ENCODE results near the gene ZNF385B.

The ZNF385B gene

GRCh38 chr2:179528576-179529069 is 332.8 kb downstream of the ZNF385B start:
- DNase-seq (ENCODE audit: insufficient read length, low spot score) = no peak
- FAIRE-seq = no peak

- FAIRE-seq = no peak
- no peak for DNase-seq (ENCODE audit: insufficient read length, low spot score)
Observed at GRCh38 chr2:179525340-179525739, 336.1 kb downstream of the ZNF385B start.

DNA sequence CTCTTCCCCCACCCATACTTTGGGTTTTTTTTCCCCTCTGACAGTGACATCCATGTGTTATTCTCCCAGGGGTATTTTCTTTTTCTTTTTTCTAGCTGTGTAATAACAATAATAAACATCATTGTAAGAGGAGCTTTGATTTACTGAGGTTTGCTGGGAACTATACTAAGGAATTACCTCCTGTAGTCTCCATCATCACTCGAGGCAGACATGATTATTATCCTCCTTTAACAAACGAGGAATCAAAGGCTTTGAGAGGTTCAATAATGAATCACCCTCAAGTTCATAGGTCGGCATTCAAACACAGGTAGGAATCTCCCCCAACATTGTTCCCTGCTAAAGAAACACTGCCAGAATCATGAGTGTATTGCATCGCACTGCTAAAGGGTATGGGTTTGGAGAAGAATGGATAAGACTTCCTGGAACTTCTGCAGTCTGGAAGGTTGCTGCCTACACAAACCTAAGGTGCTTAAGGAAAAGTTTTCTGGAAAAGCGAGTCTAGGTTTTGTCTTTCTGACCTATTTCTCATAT is 336.5 kb downstream of the ZNF385B start:
- FAIRE-seq (no peak), DNase-seq (ENCODE audit: insufficient read length, low spot score) (no peak)

DNA sequence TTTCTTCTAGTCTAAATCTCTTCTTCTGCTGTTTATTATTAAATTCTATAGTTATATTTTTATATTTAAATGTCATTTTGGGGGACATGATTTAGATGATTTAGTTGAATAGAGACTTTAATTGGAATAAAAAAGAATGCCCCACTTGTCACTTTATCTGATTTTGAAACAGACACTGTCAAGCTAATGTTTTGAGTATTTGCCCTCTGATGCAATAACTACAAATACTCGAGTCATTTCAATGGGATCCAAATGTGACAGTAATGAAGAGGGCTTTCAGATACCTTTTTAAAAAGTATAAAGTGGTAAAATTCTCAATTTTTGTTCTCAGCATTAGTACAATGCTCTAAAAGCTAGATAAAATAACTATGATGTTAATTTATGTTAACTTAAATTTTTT is 339.5 kb downstream of the ZNF385B start:
- no peak for FAIRE-seq
- DNase-seq (ENCODE audit: insufficient read length, low spot score) = no peak

DNA sequence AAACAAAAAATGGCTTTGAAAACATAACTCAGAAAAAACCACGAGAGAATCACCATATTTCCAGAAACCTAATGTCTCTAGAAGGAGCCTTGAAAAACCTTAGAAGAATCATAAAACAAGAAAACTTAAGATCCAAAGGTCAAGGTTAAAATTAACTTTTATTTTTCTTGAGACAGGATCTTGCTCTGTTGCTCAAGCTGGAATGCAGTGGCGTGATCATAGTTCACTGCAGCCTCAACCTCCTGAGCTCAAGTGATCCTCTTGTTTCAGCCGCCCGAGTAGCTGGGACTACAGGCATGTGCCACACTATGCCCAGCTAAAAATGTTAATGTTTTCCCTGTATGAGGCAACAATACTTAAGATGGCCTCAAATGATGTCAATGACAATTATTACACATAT is 342.6 kb downstream of the ZNF385B start:
- DNase-seq (ENCODE audit: insufficient read length, low spot score) = no peak
- no peak for FAIRE-seq

DNA sequence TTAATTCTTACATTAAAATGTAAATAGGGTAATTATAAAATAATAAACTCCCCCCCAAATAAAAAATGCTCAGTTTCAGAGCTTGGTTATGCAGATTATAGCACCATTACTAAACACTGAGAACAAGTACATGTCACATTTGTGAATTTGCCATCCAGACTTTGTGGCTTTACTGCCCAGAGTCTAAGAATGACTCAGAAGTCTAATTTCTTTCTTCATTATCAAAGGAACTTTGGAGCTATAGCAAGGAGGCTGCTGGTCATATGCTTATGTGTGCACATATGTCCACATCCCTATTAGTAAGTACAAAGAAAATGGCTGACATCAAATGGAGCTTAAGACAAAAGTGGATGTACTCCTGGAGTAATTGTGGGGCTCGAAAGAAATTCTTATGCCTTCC is 348.2 kb downstream of the ZNF385B start:
- no peak for FAIRE-seq

GRCh38 chr2:179512281-179513035 is 349.0 kb downstream of the ZNF385B start:
- DNase-seq (ENCODE audit: insufficient read length, low spot score) (no peak), FAIRE-seq (no peak)

More for the DNA sequence above, 348.2 kb downstream of the ZNF385B start:
- no peak for DNase-seq (ENCODE audit: insufficient read length, low spot score)

GRCh38 chr2:179511105-179511789 is 350.2 kb downstream of the ZNF385B start:
- DNase-seq (ENCODE audit: insufficient read length, low spot score) (no peak), FAIRE-seq (no peak)

GRCh38 chr2:179495315-179495714 is 366.1 kb downstream of the ZNF385B start:
- DNase-seq (ENCODE audit: insufficient read length, low spot score) (no peak), FAIRE-seq (no peak)

GRCh38 chr2:179488563-179488962 is 372.8 kb downstream of the ZNF385B start:
- DNase-seq (ENCODE audit: insufficient read length, low spot score) = no peak
- FAIRE-seq = no peak

GRCh38 chr2:179487010-179487731 is 374.2 kb downstream of the ZNF385B start:
- FAIRE-seq = no peak
- DNase-seq (ENCODE audit: insufficient read length, low spot score) = no peak

- DNase-seq (ENCODE audit: insufficient read length, low spot score) (no peak), FAIRE-seq (no peak)
Observed at GRCh38 chr2:179483131-179483530, 378.3 kb downstream of the ZNF385B start.

- FAIRE-seq (peak; percentile 31), DNase-seq (ENCODE audit: insufficient read length, low spot score) (no peak)
Observed at GRCh38 chr2:179479947-179480346, 381.5 kb downstream of the ZNF385B start.

GRCh38 chr2:179478771-179479170 is 382.6 kb downstream of the ZNF385B start:
- no peak for DNase-seq (ENCODE audit: insufficient read length, low spot score)
- FAIRE-seq = no peak

- FAIRE-seq (no peak), DNase-seq (ENCODE audit: insufficient read length, low spot score) (no peak)
Observed at GRCh38 chr2:179470992-179471391, 390.4 kb downstream of the ZNF385B start.

DNA sequence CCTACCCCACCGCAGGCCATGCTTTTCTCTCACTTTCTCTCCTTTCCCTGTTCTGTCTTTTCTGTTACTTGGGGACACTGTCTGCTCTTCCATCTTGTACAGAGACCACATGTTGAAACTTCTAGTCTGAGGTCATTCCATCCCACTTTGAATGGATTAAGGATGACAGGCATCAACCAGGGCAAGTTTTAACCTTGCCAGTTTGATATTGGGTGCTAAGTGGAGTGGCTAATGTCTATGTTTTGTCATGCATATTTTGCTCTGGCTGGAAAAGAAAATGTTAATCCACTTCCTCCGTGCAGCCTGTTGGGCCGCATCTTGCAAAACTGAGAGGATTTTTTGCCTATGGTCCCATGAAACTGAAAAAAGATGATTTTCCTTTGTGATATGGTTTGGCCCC is 391.3 kb downstream of the ZNF385B start:
- no peak for DNase-seq (ENCODE audit: insufficient read length, low spot score)
- FAIRE-seq = no peak

- no peak for DNase-seq (ENCODE audit: insufficient read length, low spot score)
- FAIRE-seq = no peak
Observed at GRCh38 chr2:179467960-179468359, 393.5 kb downstream of the ZNF385B start.

- FAIRE-seq (no peak), DNase-seq (ENCODE audit: insufficient read length, low spot score) (no peak)
Observed at GRCh38 chr2:179467111-179467510, 394.3 kb downstream of the ZNF385B start.

DNA sequence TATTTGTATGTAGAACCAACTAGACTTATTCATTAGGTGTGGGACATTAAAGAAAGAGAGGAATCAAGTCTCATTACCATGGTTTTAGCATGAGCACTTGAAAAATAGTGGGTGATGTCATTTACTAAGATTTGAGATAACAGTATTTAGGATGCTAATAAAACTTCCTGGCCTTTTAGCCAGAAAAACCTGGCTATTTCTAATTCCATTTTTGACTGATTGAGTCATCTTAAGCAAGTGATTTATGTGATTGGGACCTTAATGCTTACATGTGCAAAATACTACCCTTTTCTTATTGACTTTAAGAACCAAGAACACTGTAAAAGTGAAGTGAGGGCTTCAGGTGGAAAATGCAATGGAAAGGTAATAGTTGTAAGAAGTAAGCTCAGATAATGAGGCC is 400.0 kb downstream of the ZNF385B start:
- DNase-seq (ENCODE audit: insufficient read length, low spot score) (no peak), FAIRE-seq (no peak)

GRCh38 chr2:179460181-179460929 is 401.1 kb downstream of the ZNF385B start:
- DNase-seq (ENCODE audit: insufficient read length, low spot score) = no peak
- FAIRE-seq = no peak
